Hematopoietic multipotent progenitor cell treated with erythropoietin and hydrocortisone succinate and interleukin-3 and kit ligand, for 15 days (in vitro differentiated cells): ENCODE results near the gene ST8SIA4.
A peak's percentile ranks its signal among the peaks of the same experiment; 100 is the strongest.

Source experiments
- DNase-seq: peaks from one replicate; pipeline ENCODE4 v3.0.0-alpha.2; 2015; ENCODE audit warnings: low spot score

Gene ST8SIA4, protein sequence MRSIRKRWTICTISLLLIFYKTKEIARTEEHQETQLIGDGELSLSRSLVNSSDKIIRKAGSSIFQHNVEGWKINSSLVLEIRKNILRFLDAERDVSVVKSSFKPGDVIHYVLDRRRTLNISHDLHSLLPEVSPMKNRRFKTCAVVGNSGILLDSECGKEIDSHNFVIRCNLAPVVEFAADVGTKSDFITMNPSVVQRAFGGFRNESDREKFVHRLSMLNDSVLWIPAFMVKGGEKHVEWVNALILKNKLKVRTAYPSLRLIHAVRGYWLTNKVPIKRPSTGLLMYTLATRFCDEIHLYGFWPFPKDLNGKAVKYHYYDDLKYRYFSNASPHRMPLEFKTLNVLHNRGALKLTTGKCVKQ

DNA sequence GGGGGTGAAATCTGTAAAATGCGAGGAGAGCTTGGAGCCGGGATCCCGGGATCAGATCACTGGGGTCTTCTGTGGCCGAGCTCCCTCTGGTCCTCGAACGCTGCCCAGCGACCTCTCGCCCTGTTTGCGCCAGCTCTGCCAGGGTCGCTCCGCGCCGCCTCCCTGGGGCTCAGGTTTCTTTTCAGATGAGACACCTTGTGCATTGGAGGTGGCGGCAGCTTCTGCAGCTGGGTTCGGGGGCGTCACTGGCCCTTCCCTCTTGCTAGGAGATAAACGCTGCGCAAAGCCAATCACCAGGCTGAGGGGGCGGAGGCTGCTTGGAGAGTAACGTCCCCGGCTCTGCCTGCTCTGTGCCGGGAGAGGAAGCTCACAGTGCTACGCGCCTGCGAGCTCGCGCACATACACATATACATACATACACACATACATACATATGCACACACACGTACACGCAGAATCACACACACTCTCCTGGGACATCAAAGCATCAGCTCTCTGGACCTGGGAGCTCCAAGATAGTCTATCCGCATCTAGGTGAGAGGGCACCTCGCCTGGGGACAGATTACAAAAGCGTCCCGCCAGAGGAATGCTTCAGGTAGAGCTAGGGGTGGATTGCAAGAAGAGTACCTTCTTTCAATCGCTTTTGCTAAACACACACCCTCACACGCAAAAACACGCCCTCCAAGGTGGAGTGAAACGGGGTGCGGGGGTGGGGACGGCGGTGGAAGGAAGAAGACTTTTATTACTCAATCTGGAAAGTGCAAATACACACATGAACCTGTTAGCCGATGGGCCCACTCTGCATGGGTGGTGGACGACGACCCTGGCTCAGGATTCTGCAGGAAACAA, at the start of gene ST8SIA4:
ST8SIA4 (minus strand) TSS at position 244 of the 849 bp plus-strand sequence. CDS start 327 bp downstream, outside the sequence.
- DNase-seq: peak; percentile 76

DNA sequence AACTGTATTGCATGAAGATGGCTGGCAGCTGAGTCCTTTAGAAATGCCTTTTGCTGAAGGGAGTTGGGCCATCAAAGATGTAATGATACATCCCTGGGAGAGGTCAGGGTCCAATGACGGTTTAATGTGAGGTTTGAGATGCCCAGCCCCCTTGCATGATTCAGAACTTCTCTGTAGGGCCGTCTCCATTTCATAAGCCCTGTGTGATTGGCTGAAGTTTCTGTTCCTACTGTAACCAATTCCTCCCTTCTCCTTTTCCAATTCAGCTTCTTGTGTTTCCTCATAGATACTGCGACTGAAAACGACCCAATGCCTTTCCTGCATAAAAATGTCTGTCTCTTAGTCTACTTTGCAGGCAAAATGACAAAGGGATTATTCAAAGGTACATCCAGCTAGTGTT, 47.9 kb upstream of the ST8SIA4 start:
- no peak for DNase-seq

DNA sequence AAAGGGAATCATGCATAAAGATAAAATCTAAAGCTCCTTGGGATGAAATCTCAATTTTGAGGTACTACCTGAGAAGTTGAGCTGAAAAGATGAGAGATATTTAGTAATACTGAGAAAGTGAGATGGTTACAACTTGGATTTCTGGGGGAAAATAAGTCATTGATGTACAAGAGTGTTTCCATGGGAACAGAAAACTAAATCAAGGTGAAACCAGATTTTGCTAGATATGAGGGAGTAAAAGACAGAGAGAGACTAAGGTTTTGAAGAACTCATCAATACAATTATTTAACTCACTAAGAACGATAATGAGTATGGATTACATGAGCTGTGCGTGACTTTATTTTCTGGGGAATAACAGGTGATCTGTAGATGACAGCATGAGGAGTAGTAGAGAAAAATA, 10.2 kb upstream of the ST8SIA4 start:
- DNase-seq: no peak

DNA sequence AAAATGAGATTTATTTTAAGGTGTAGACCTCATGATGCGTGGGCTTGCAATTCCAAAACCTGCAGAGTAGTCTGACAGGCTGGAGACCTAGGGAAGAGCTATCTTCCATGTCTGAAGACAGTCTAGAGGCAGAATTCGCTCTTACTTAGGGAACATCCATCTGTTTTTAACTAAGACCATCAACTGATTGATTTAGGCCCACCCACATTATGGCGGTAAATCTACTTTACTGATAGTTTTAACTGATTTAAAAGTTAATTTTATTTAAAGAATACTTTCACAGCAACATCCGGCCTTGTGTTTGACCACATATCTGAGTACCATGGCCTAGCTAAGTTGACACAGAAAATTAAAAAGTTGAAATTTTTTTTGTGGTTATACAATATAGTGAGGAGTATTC, 6.0 kb upstream of the ST8SIA4 start:
- DNase-seq: no peak

DNA sequence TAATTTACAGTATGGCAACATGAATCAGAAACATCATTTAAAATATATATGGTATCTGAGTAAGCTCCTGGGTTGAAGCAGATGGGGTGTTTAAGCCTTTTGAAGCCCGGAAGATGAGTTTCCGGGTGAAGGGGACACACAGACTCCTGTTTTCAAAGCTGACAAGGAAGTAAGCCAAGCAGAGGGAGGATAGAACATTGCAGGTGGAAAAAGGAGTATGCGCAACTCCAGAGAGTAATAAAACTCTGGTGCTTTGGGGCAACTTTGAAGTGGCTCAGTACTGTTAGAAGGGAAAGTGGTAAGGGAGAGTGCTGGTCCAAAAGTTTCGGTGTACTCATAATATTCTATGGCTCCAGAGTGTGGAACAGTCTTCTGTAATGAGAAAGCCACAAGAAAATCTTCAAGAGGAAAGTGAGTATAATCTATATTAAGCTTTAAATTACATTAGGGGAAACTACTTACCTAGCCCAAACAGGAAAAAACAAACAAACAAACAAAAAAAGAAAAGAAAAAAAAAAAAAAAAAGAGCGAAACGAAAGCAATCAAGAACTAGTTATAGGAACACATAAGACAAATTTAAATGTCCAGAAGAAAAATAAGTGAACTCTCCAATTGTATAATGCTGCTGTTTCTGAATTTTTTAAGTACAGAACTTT, 2.3 kb upstream of the ST8SIA4 start:
- no peak for DNase-seq

DNA sequence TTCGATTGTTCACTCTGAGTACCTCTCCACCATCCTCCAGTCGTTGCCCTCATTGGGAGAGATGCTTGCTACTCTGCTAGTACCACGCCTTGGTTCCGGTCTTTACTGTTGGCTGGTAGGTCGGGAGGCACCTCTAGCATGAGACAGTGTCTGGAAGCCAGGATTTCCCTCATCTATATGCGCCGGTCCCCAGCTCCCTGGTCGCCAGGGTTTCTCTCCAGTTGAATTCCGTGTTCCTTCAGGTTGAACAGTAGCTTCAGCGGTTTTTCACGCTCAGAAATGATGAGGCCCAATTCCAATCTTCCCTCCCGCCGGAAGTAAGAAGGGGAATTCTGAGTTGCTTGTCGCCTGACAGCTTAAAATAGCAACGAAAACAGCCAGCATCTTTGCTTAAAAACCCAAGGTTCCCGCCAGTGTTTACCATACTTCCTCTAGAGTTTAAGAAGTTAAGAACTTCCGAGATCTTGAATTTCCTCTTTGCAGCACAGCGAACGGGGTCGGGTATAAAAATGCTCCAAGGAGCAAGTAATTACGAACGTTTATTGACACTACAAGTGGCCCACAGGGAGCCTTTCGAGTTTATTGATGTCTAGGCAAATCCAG, 1.3 kb upstream of the ST8SIA4 start:
- no peak for DNase-seq

DNA sequence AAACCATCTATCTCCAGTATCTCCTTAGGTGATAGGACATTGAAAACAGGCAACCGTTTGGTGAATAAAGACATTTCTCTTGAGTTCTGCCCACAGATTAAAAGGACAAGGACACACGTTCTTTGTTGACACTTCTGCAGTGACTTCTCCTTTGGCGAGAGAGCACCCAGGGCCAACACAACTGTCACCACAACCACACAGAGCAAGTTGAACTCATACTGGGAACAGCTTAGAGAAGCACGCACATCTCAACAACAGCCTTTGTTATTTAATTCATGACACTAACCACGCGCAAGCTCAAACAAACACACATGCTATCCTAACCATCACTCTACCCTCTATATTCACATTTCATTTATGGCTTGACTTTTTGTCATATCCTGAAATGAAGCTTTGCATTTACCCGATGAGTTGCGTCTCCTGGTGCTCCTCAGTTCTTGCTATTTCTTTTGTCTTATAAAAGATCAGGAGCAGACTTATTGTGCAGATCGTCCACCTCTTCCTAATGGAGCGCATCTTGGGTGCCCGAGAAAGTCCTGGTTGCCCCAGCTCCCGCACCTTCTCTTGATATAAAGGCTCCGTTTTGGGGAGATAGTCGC, 543 bp downstream of the ST8SIA4 start:
- DNase-seq: no peak

DNA sequence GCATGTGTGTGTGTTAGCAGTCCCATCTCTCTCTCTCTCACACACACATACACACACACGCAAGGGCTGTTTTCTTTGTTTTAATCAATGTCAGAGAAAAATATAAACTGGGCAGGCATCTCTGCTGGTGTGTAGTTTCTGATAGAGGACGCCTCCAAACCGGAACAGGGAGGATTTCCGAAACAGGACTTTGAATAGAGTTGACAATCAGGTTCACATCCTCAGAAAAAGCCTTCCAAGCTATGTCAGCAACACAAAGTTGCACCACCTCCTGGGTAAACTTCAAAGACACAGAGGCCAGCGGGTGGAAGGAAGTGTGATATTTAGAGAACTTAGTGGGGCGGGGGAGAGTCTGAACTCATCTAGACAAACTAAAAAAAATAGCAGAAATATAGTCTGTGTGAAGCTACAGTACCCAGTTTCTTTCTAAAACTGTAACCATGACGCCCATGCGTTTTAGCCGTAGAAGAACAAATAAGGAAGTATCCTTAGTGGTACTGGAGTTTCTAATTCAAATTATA, 1.2 kb downstream of the ST8SIA4 start:
- no peak for DNase-seq

DNA sequence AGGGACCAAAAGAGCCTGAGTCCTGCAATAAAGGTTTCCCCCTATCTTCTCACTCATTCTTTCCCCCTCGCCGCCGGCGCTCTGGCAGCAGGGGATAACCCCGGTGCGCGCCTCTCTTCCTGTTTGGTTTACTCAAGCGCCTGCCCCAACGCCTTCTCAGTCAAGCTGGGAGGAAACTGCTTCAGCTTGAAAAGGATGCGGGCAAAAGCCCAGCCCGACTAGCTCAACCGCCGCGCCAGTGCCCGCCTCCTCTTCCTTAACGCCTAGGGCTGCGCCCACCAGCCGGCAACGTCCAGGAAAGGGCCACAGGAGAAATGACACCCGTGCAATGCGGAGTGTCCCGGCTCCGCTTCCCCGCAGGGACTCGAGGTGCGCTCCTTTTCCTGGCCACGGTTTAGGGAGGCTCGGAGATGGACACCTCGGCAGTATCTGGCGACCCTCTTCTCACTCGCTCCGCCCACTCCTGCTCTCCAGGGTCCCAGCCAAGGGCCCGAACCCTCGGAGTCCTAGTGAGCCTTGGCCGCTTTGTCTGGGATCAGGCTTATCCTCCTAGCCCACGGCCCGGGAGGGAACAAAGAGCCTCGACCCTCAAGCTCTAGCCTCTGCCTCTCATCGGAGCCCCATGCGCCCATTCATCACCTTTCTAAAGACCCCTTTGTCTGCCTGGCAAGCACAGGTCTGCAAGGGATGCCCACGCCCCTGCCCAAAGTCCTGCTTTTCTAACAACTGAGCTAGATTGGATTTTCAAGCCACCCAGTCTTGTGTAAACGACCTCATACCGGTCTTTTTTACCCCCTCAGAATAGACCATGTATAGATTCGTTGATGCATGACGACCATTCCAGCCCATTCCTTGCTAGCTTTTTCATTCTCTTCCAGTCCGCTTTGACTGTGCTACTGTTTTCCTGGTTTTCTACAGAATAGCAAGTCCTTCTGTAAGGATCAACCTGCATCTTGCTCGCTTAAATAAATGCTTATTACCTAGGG, 2.0 kb downstream of the ST8SIA4 start:
- no peak for DNase-seq

DNA sequence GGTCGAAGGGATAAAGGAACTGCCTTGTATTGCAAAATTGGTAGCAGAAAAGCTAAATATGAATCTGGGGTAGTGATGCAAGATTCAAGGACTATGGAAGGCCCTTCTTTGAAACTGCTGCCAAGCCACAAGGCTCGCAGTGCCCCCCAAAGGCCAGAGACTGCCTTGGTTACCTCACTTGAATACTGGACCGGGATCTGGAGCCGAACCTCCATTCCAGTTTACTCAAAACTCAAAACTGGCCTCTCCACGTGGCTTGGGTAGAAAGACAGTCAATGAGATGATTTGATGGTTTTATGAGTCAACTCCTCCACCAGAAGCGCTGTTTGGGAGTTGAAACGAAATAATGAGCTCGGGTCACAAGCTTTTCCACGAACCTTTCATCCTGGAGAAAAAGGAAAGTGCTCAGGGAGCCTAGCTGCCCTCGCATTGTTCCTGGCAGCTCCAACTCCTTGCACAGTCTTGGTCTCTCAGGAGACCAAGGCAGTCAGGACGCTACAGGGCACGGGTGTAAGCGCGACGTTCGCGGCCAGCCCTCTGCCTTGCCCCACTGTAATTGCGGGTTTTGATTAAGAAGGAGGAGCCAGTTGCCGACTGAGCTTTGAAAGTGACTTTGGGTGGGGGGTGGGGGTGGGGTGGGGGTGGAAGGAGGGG, 2.8 kb downstream of the ST8SIA4 start:
- DNase-seq: peak; percentile 40

DNA sequence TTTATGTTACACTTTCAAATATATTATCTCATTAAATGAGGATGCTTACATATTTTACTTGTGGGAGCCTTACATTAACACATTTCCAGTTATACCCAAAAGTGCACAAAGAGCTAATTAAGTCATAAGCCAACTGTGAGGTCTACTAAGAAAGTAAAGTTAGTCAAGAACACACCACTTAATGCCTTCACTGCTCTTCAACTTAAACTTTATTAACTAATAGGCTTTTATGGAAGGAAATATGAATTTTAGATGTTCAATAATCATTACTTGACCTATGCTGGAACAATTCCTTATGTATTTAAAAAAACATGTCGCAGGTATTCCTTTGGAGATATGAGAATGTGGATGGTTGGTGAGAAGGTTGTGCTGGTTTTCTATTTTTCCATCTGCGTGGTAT, 3.4 kb downstream of the ST8SIA4 start:
- no peak for DNase-seq

DNA sequence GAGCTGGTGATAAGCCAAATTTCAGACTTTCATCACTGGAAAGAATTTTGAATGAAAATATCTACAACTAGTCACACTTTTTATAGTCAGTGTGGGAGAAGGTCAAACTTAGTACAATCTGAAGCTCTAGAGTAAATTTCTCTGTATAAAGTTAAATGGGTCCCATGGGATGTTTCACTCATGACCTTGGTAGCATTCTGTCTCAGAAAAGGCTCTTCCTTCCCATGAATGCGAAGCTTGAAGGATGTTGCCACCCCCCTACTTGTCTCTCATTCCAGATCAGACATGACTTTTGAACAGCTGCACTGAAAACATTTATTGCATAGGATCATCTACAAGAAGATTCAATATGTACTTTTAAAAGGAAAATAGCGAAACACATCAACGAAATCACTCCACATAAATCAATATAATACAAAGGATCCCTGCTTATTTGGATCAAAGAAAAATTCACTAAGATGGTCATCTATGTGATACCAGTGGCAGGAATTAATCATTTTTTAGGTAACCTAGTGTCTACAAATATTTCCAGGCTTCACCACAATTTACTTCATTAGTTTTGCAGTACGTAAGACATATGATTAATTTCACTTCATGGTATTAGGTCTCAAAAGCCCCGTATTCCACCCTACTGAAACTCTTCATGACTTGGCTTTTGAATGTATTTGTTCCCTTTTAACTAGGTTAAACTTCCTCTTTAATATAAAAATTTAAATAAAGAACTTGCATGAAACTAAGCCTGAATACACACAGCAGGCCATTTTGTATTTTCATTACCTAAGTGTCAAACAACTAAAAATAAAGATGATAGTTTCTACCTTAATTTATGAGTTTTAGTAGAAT, 4.4 kb downstream of the ST8SIA4 start:
- DNase-seq: no peak

DNA sequence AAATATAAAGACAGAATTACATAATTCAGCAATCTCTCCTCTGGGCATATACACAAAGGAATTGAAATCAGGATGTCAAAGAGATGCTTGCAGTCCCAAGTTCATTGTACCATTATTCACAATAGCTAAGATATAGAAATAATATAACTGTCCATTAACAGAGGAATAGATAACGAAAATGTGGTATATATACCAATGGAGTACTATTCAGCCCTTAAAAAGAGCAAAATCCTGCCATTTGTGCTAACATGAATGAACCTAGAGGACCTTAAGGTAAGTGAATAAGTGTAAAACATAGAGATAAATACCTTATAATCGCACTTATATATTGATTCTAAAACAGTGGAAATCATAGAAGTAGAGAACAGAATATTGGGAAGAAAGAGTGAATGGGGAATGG, 7.0 kb downstream of the ST8SIA4 start:
- no peak for DNase-seq

DNA sequence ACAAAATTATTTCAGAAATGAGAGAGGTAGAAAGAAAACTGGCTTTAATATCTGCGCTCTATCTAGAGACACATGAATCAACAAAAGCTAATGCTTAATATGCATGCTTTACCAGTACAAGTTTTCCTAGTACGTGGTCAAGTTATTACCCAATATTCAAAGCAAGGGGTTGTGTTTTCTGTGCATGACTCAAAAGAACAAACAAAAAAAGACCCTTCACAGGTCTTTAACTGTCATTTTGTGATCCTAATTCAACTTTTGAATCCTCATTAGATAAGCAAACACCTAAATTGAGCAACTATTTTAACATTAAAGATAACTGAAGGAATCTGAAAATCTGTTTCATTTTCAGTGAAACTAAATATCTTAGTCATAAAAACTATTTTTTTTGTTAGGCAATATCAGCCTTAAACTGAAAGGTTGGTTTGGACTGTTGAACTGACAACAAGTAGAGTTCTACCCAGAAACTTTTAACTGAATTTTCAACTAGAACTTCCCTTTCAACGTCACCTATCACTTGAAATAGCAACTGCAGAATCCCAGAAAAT, 12.5 kb downstream of the ST8SIA4 start:
- DNase-seq: peak; percentile 40

DNA sequence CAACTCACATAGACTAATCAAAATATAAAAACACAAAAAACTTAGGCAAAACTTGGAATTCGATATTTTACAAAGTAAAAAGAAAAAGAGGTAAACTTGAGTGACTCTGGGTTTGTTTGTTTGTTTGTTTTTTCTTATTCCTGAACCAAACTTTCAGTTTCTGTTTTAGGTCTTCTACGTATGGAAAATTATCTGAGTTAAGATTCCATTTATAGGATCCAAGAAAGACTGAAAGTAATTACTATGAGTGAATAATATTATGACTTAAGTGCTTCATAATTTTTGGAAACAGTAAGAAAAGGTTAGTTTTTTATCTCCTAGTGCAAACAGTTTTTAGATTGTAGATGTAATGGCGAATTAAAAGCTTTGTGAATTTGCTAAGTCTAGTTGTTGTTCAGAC, 13.2 kb downstream of the ST8SIA4 start:
- peak; percentile 60 for DNase-seq

DNA sequence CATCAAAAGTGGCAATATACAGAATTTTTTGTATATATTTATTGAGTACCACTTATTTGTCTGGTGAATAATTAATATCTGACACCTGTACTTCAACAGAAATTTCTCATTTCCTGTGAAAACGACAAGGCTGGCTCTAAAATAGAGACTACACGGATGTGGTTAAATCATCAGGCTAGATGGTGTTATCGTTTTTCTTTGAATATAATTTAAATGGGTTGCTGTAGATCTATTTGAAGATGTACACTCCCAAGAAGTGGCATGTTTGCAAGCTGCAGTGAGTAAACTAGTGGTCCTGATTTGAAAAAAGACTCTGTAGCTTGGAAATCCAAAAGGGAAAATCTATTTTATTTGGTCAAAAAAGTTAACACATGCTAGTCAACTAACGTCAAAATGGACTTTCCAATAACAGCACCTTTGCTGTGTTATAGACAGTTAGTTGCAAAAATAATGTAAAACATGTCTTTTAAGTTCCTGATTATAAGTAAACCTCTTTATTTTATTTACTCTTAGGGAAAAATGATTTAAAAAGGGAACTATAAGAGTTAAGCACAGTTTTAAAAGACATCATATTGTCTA, 13.8 kb downstream of the ST8SIA4 start:
- DNase-seq: peak; percentile 28

DNA sequence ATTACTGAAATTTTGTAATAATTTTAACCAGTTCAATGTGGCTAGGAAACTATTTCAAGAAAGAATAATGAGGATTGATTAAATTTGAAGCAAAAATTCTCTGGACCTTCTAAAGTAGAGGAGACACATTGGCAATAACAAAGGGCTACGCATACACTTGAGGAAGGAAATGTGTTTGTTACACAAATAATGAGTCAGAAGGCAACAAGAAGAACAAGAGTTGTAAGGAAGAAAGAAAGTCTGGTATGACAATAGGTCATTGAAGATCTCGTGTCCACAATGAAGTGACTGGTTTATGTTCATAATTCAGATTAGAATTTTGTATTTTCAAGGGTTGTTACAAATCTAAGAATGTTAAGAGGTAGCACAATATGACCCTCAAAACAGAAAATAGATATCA, 25.8 kb downstream of the ST8SIA4 start:
- no peak for DNase-seq
